Hepatocyte (in vitro differentiated cells): ENCODE results near the gene CPE.

Experiments
- EZH2 ChIP-seq: fragments of 200-600 bp; sonication (generic); IDR thresholded peaks from 2 replicates; pipeline ENCODE4 v1.6.1; 2016; ENCODE audit warnings: antibody characterized with exemption, mild to moderate bottlenecking, borderline replicate concordance
- TF ChIP-seq, protein P1 (sequence below): fragments of 200-600 bp; sonication (generic); IDR thresholded peaks from 2 replicates; pipeline ENCODE4 v1.5.1; 2016; ENCODE audit warnings: antibody characterized with exemption, mild to moderate bottlenecking; ENCODE audit not compliant: poor library complexity

- TF ChIP-seq, protein P1, sequence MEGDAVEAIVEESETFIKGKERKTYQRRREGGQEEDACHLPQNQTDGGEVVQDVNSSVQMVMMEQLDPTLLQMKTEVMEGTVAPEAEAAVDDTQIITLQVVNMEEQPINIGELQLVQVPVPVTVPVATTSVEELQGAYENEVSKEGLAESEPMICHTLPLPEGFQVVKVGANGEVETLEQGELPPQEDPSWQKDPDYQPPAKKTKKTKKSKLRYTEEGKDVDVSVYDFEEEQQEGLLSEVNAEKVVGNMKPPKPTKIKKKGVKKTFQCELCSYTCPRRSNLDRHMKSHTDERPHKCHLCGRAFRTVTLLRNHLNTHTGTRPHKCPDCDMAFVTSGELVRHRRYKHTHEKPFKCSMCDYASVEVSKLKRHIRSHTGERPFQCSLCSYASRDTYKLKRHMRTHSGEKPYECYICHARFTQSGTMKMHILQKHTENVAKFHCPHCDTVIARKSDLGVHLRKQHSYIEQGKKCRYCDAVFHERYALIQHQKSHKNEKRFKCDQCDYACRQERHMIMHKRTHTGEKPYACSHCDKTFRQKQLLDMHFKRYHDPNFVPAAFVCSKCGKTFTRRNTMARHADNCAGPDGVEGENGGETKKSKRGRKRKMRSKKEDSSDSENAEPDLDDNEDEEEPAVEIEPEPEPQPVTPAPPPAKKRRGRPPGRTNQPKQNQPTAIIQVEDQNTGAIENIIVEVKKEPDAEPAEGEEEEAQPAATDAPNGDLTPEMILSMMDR = no peak
- no peak for TF ChIP-seq EZH2
Measured at GRCh38 chr4:165433529-165433928, 54.7 kb downstream of the CPE start.
